ENCODE results near the gene VSX1.

The VSX1 gene

GRCh38 chr20:25058051-25058846 is 23.7 kb downstream of the VSX1 start, which contains the start of gene ACSS1:
Gene ACSS1, minus strand, starts transcription at chr20:25058139. Its CDS starts 37 bp downstream, at chr20:25058102.
- Histone ChIP-seq H3K27me3 (ENCODE audit: insufficient read depth, low read depth) (no peaks in the 10 kb centered on the region), H4K20me1 (ENCODE audit: insufficient read depth) (no peaks in the 10 kb centered on the region), H3K79me2 (ENCODE audit: insufficient read depth, low read depth) (peaks cover 9% of the 10 kb centered on the region; the same call in 1 of the 2 replicates), H3K4me2 (peak within 1 kb of the TSS; percentile 72), H3K4me1 (ENCODE audit: low read depth, poor library complexity, severe bottlenecking) (peaks cover 28% of the 10 kb centered on the region), H3K9ac (peak within 1 kb of the TSS; percentile 78), H3K27ac (peak within 1 kb of the TSS; percentile 67), H2AFZ (ENCODE audit: low read depth) (peak within 1 kb of the TSS; percentile 71), H3K36me3 (ENCODE audit: insufficient read depth) (no peaks in the 10 kb centered on the region), H3K4me3 (IDR thresholded peaks at IDR 0.05; ENCODE audit: insufficient read depth, low read depth, low read length) (no peak within 1 kb of the TSS)
- TF ChIP-seq CTCF (conservative IDR thresholded peaks at IDR 0.05; ENCODE audit: low read depth, low read length), result no peak

GRCh38 chr20:25057234-25058050 is 24.5 kb downstream of the VSX1 start:
- H3K4me1 ChIP-seq (ENCODE audit: low read depth, poor library complexity, severe bottlenecking), result peaks cover 28% of the 10 kb centered on the region
- peak overlapping the region; percentile 67 for H3K27ac ChIP-seq

GRCh38 chr20:25056690-25057233 is 25.2 kb downstream of the VSX1 start:
- Histone ChIP-seq H3K9ac (peak overlapping the region; percentile 78; the same call in 1 of the 2 replicates), H3K4me1 (ENCODE audit: low read depth, poor library complexity, severe bottlenecking) (peaks cover 28% of the 10 kb centered on the region), H3K27me3 (ENCODE audit: insufficient read depth, low read depth) (no peaks in the 10 kb centered on the region), H3K79me2 (ENCODE audit: insufficient read depth, low read depth) (peaks cover 9% of the 10 kb centered on the region; the same call in 1 of the 2 replicates), H2AFZ (ENCODE audit: low read depth) (peak overlapping the region; percentile 71; the same call in 1 of the 2 replicates), H3K36me3 (ENCODE audit: insufficient read depth) (no peaks in the 10 kb centered on the region), H3K4me3 (IDR thresholded peaks at IDR 0.05; ENCODE audit: insufficient read depth, low read depth, low read length) (no peak overlapping the region), H3K4me2 (peak overlapping the region; percentile 72; the same call in 1 of the 2 replicates), H3K27ac (peak overlapping the region; percentile 67), H4K20me1 (ENCODE audit: insufficient read depth) (no peaks in the 10 kb centered on the region)
- no peak for TF ChIP-seq CTCF (conservative IDR thresholded peaks at IDR 0.05; ENCODE audit: low read depth, low read length)

More at GRCh38 chr20:25057234-25058050, 24.5 kb downstream of the VSX1 start:
- H3K79me2 ChIP-seq (ENCODE audit: insufficient read depth, low read depth), result peaks cover 9% of the 10 kb centered on the region; the same call in 1 of the 2 replicates
- no peaks in the 10 kb centered on the region for H3K27me3 ChIP-seq (ENCODE audit: insufficient read depth, low read depth)
- no peaks in the 10 kb centered on the region for H3K36me3 ChIP-seq (ENCODE audit: insufficient read depth)
- peak overlapping the region; percentile 71 for H2AFZ ChIP-seq (ENCODE audit: low read depth)
- peak overlapping the region; percentile 72; the same call in 1 of the 2 replicates for H3K4me2 ChIP-seq
- no peak overlapping the region for H3K4me3 ChIP-seq (IDR thresholded peaks at IDR 0.05; ENCODE audit: insufficient read depth, low read depth, low read length)
- no peak for TF ChIP-seq CTCF (conservative IDR thresholded peaks at IDR 0.05; ENCODE audit: low read depth, low read length)
- peak overlapping the region; percentile 78 for H3K9ac ChIP-seq
- H4K20me1 ChIP-seq (ENCODE audit: insufficient read depth), result no peaks in the 10 kb centered on the region
